GM19023 (cell line): ENCODE measurements around the gene KLK5.
"Not testable (repeated sequence)": the region's sequence is repeated elsewhere in the genome, so short reads cannot be mapped to it uniquely, and the experiment has no call there.

ENCODE experiments used
- ATAC-seq: cut with Tn5 transposase; IDR thresholded peaks from one replicate; pipeline ENCODE4 v1.9.1; 2021; ENCODE audit warnings: mild to moderate bottlenecking, moderate library complexity; ENCODE audit not compliant: unreplicated experiment

Gene KLK5

GRCh38 chr19:50969810-50970209 lies 17.0 kb upstream of the KLK5 start:
- ATAC-seq, result not testable (repeated sequence)

- ATAC-seq, result no peak
Measured at GRCh38 chr19:50969413-50969760, 16.5 kb upstream of the KLK5 start, which contains the start of gene KLK6. TSS of gene KLK6 (minus strand) at chr19:50969591. CDS start at chr19:50968104, 1,487 bp downstream.

GRCh38 chr19:50968716-50969412 lies 16.0 kb upstream of the KLK5 start:
- no peak for ATAC-seq

GRCh38 chr19:50967929-50968715 lies 15.3 kb upstream of the KLK5 start:
- no peak for ATAC-seq

GRCh38 chr19:50964266-50964665 lies 11.4 kb upstream of the KLK5 start:
- no peak for ATAC-seq

- ATAC-seq, result no peak
Measured at GRCh38 chr19:50963381-50963780, 10.5 kb upstream of the KLK5 start.

- no peak for ATAC-seq
Measured at GRCh38 chr19:50962245-50962644, 9.4 kb upstream of the KLK5 start.

GRCh38 chr19:50959731-50960500 lies 7.1 kb upstream of the KLK5 start:
- ATAC-seq, result no peak

- no peak for ATAC-seq
Measured at GRCh38 chr19:50957587-50957986, 4.7 kb upstream of the KLK5 start.

- no peak for ATAC-seq
Measured at GRCh38 chr19:50949861-50950260, 3.0 kb downstream of the KLK5 start.

GRCh38 chr19:50947123-50947522 lies 5.7 kb downstream of the KLK5 start:
- ATAC-seq, result no peak

GRCh38 chr19:50944795-50945194 lies 8.0 kb downstream of the KLK5 start:
- no peak for ATAC-seq

GRCh38 chr19:50943074-50943828 lies 9.6 kb downstream of the KLK5 start:
- ATAC-seq, result no peak

GRCh38 chr19:50939596-50939995 lies 13.2 kb downstream of the KLK5 start:
- no peak for ATAC-seq

- no peak for ATAC-seq
Measured at GRCh38 chr19:50933640-50934039, 19.2 kb downstream of the KLK5 start.

- ATAC-seq, result no peak
Measured at GRCh38 chr19:50932690-50933083, 20.2 kb downstream of the KLK5 start.

- no peak for ATAC-seq
Measured at GRCh38 chr19:50932018-50932689, 20.7 kb downstream of the KLK5 start.

GRCh38 chr19:50931023-50931422 lies 21.8 kb downstream of the KLK5 start:
- ATAC-seq, result no peak

- ATAC-seq, result no peak
Measured at GRCh38 chr19:50928831-50929230, 24.0 kb downstream of the KLK5 start.

- ATAC-seq, result no peak
Measured at GRCh38 chr19:50926144-50926543, 26.7 kb downstream of the KLK5 start.
